HepG2 (cell line): ENCODE results near the gene MIF. TPM values are rescaled to one million over a fixed set of nuclear protein-coding genes. Genes with fewer than 3 reads are reported as not detected.
A peak's percentile ranks its signal among the peaks of the same experiment; 100 is the strongest.

Experiments
- EZH2 ChIP-seq: conservative IDR thresholded peaks from 2 replicates; pipeline ENCODE4 v1.6.1; 2012; ENCODE audit warnings: mild to moderate bottlenecking, low read depth, low read length, moderate library complexity
- KAT7 ChIP-seq: IDR thresholded peaks from 2 replicates; pipeline ENCODE4 v1.6.1; 2018; ENCODE audit warnings: borderline replicate concordance, missing compliant biosample characterization
- MAZ ChIP-seq, 2 experiments: sonication (generic) in 1 of 2; formaldehyde crosslinking in 1 of 2; IDR thresholded peaks; 2 replicates each; pipeline versions ENCODE4 v1.5.0 to v1.6.1; 2012 to 2020; ENCODE audit warnings: low read depth in 2 of 2, mild to moderate bottlenecking in 2 of 2, borderline replicate concordance in 1 of 2, improper control_type of control experiment in 1 of 2, low read length in 1 of 2, missing genetic modification reagents in 1 of 2, moderate library complexity in 1 of 2
- MEF2D ChIP-seq: sonication (generic); formaldehyde crosslinking; IDR thresholded peaks from 2 replicates; pipeline ENCODE4 v1.5.1; 2020; ENCODE audit warnings: mild to moderate bottlenecking, missing genetic modification reagents
- MTA3 ChIP-seq: sonication (generic); formaldehyde crosslinking; IDR thresholded peaks from 2 replicates; pipeline ENCODE4 v1.4.0; 2020; ENCODE audit warnings: missing genetic modification reagents
- PATZ1 ChIP-seq: sonication (generic); formaldehyde crosslinking; IDR thresholded peaks from 2 replicates; pipeline ENCODE4 v1.4.0; 2020; ENCODE audit warnings: missing genetic modification reagents
- PHF21A ChIP-seq: sonication (generic); formaldehyde crosslinking; IDR thresholded peaks from 2 replicates; pipeline ENCODE4 v1.5.0; 2020; ENCODE audit warnings: mild to moderate bottlenecking, missing genetic modification reagents
- REST ChIP-seq, 2 experiments: IDR thresholded peaks; 2 replicates each; pipeline ENCODE4 v1.6.1; 2011 to 2012; ENCODE audit warnings: low read length in 2 of 2, borderline replicate concordance in 1 of 2, low read depth in 1 of 2, mild to moderate bottlenecking in 1 of 2, moderate library complexity in 1 of 2
- YEATS2 ChIP-seq: sonication (generic); formaldehyde crosslinking; IDR thresholded peaks from 2 replicates; pipeline ENCODE4 v1.4.0; 2020; ENCODE audit warnings: missing genetic modification reagents, borderline replicate concordance
- ZBTB37 ChIP-seq: sonication (generic); formaldehyde crosslinking; IDR thresholded peaks from 2 replicates; pipeline ENCODE4 v1.4.0; 2020; ENCODE audit warnings: mild to moderate bottlenecking, missing genetic modification reagents
- ZFP91 ChIP-seq: sonication (generic); formaldehyde crosslinking; IDR thresholded peaks from 2 replicates; pipeline ENCODE4 v1.9.0; 2022; ENCODE audit warnings: missing genetic modification reagents, mild to moderate bottlenecking, borderline replicate concordance
- ZNF224 ChIP-seq: sonication (generic); formaldehyde crosslinking; IDR thresholded peaks from 2 replicates; pipeline ENCODE4 v1.5.0; 2020; ENCODE audit warnings: mild to moderate bottlenecking, missing genetic modification reagents
- ZNF331 ChIP-seq: sonication (generic); formaldehyde crosslinking; IDR thresholded peaks from 2 replicates; pipeline ENCODE4 v1.4.0; 2020; ENCODE audit warnings: missing genetic modification reagents
- ZNF430 ChIP-seq: sonication (generic); formaldehyde crosslinking; IDR thresholded peaks from 2 replicates; pipeline ENCODE4 v1.9.0; 2021; ENCODE audit warnings: mild to moderate bottlenecking, missing genetic modification reagents
- ZNF547 ChIP-seq: sonication (generic); formaldehyde crosslinking; IDR thresholded peaks from 2 replicates; pipeline ENCODE4 v1.5.1; 2020; ENCODE audit warnings: mild to moderate bottlenecking, missing genetic modification reagents
- ZNF556 ChIP-seq: sonication (generic); formaldehyde crosslinking; IDR thresholded peaks from 2 replicates; pipeline ENCODE4 v1.4.0; 2020; ENCODE audit warnings: mild to moderate bottlenecking, missing genetic modification reagents, borderline replicate concordance
- ZNF619 ChIP-seq: sonication (generic); formaldehyde crosslinking; IDR thresholded peaks from 2 replicates; pipeline ENCODE4 v1.4.0; 2020; ENCODE audit warnings: mild to moderate bottlenecking, missing genetic modification reagents
- ZNF713 ChIP-seq: sonication (generic); formaldehyde crosslinking; IDR thresholded peaks from 2 replicates; pipeline ENCODE4 v1.4.0; 2020; ENCODE audit warnings: mild to moderate bottlenecking, missing genetic modification reagents
- polyA plus RNA-seq, 8 experiments: library from polyadenylated mRNA; depleted of rRNA in 3 of 8; stranded (reverse) in 7 of 8; unstranded in 1 of 8; fragments of >200 nt; fragmentation: Illumina TruSeq in 4 of 8; extraction: Trizol in 4 of 8; gene quantifications; 2 replicates each; pipeline versions ENCODE4 v1.2.1 to v1.2.3, GENCODE V29; 2011 to 2016; ENCODE audit warnings: low read depth in 4 of 8, missing spikeins in 1 of 8, mixed read lengths in 1 of 8; ENCODE audit not compliant: insufficient read depth in 1 of 8
- total RNA-seq, 5 experiments: library from RNA; depleted of rRNA; stranded (reverse); fragments of >200 nt; fragmentation: Illumina TruSeq; extraction: Trizol; gene quantifications; 2 replicates each; pipeline ENCODE4 v1.2.3, GENCODE V29; 2016; ENCODE audit warnings: low read depth in 1 of 5

MIF gene
- total and polyA plus RNA-seq, 2 of the 13 experiments (the other 11 are each of a cell fraction or from before 2014, with no cell fraction given), result 634 to 675 TPM

- TF ChIP-seq ZNF547 (CRISPR knock-in tag), result peak; percentile 70; the same call in 1 of the 2 replicates
- no peak for TF ChIP-seq REST (IDR thresholded peaks at IDR 0.05; ENCODE audit: borderline replicate concordance in 1 of 2, low read depth in 1 of 2, low read length in 2 of 2)
- no peak for TF ChIP-seq ZNF556 (CRISPR knock-in tag)
- TF ChIP-seq KAT7 (CRISPR knock-in tag), result no peak
- TF ChIP-seq PHF21A, result 0 out of 2 replicates have a peak, but pooled peaks have one; percentile 27
- TF ChIP-seq ZNF224 (CRISPR knock-in tag), result no peak; the same call in 1 of the 2 replicates
- TF ChIP-seq ZNF713, result 0 out of 2 replicates have a peak, but pooled peaks have one; percentile 69
- no peak for TF ChIP-seq ZNF430 (CRISPR knock-in tag)
- TF ChIP-seq EZH2, result no peak
- TF ChIP-seq PATZ1, result peak; percentile 55
- 0 out of 2 replicates have a peak, but pooled peaks have one; percentile 51 for TF ChIP-seq MEF2D
- peak; percentile 71 for TF ChIP-seq ZFP91 (CRISPR knock-in tag)
- TF ChIP-seq MAZ (IDR thresholded peaks at IDR 0.05; ENCODE audit: borderline replicate concordance, low read depth, low read length), result no peak
- 0 out of 2 replicates have a peak, but pooled peaks have one; percentile 17 for TF ChIP-seq MAZ (CRISPR knock-in tag; IDR thresholded peaks at IDR 0.05; ENCODE audit: low read depth)
- 0 out of 2 replicates have a peak, but pooled peaks have one; percentile 39 for TF ChIP-seq YEATS2
- TF ChIP-seq ZNF619 (CRISPR knock-in tag), result peak; percentile 81; the same call in 1 of the 2 replicates
- no peak for TF ChIP-seq ZBTB37 (CRISPR knock-in tag)
- TF ChIP-seq ZNF331 (CRISPR knock-in tag), result no peak
- TF ChIP-seq MTA3 (CRISPR knock-in tag), result no peak
Measured at GRCh38 chr22:23857606-23858483, 36.3 kb upstream of the MIF start, which contains the start of gene SLC2A11 (continued).
